ENCODE results near the gene COPE. TPM values are rescaled to one million over a fixed set of nuclear protein-coding genes. Genes with fewer than 3 reads are reported as not detected.

Gene COPE
- total and polyA plus RNA-seq, 2 donors (not counting 1 experiment from before 2014, with no cell fraction given) = 154 to 279 TPM

GRCh38 chr19:18967358-18968146, 48.4 kb upstream of the COPE start:
- H4K20me1 ChIP-seq (ENCODE audit: control insufficient read depth, insufficient read depth, low read length, poor library complexity, severe bottlenecking) = no peaks in the 10 kb centered on the region
- no peak overlapping the region for H3K4me3 Mint-ChIP-seq
- H2AFZ ChIP-seq (ENCODE audit: insufficient read depth, low read depth, low read length, poor library complexity, severe bottlenecking) = no peak overlapping the region
- 2% methylated on average over 6 of the region's 11 CpGs for WGBS (ENCODE audit: insufficient coverage)
- H3K4me2 ChIP-seq (replicated peaks; ENCODE audit: low read depth, low read length, poor library complexity, severe bottlenecking) = no peak overlapping the region
- H3K79me2 ChIP-seq (ENCODE audit: control insufficient read depth, insufficient read depth, low read length) = no peaks in the 10 kb centered on the region
- H3K4me3 ChIP-seq (ENCODE audit: control extremely low read depth in 1 of 5, extremely low read depth in 1 of 5, insufficient read depth in 1 of 5, low read depth in 2 of 5, low read length in 4 of 5) = no peak overlapping the region
- H3K4me1 Mint-ChIP-seq = no peaks in the 10 kb centered on the region
- no peaks in the 10 kb centered on the region for H3K4me1 ChIP-seq (ENCODE audit: control insufficient read depth in 2 of 2, insufficient read depth in 2 of 2, low read length in 2 of 2)
- CTCF ChIA-PET = no interaction called here
- H3K9ac ChIP-seq (ENCODE audit: low read length) = no peak overlapping the region
- ATAC-seq (ENCODE audit: low read depth) = no peak
- H3K27ac ChIP-seq (ENCODE audit: low read length in 2 of 2) = no peak overlapping the region
- intact Hi-C loops (cut with micrococcal nuclease) = no loop called here
- TF ChIP-seq EZH2 (IDR thresholded peaks at IDR 0.05; ENCODE audit: borderline replicate concordance, insufficient read depth, low read depth, low read length, poor library complexity, severe bottlenecking) (no peak), CTCF (IDR thresholded peaks at IDR 0.05) (no peak)
- POLR2A ChIA-PET = no interaction called here
- H3K9me3 ChIP-seq (ENCODE audit: control extremely low read depth in 1 of 3, control insufficient read depth in 2 of 3, insufficient read depth in 1 of 3, low read length in 2 of 3) = peaks cover 0 to 10% (median 0%) of the 10 kb centered on the region in 3 donors
- H3K27ac Mint-ChIP-seq = no peak overlapping the region
- H3K9me3 Mint-ChIP-seq (ENCODE audit: insufficient read depth) = no peaks in the 10 kb centered on the region
- H3K36me3 ChIP-seq (replicated peaks in 1 of 2; ENCODE audit: control extremely low read depth in 1 of 2, control insufficient read depth in 1 of 2, extremely low read depth in 1 of 2, insufficient read depth in 2 of 2, low read length in 1 of 2) = no peaks in the 10 kb centered on the region
- peaks cover 0 to 2% (median 0%) of the 10 kb centered on the region in 4 experiments for H3K27me3 ChIP-seq (replicated peaks in 1 of 4; ENCODE audit: control extremely low read depth in 1 of 4, control insufficient read depth in 3 of 4, insufficient read depth in 4 of 4, low read length in 3 of 4)
- H3K27me3 Mint-ChIP-seq = peaks cover 12% of the 10 kb centered on the region
- DNase-seq = no peak

GRCh38 chr19:18966307-18966706, 47.1 kb upstream of the COPE start:
- Histone ChIP-seq H3K9me3 (ENCODE audit: control extremely low read depth in 1 of 3, control insufficient read depth in 2 of 3, insufficient read depth in 1 of 3, low read length in 2 of 3) (peaks cover 0 to 10% (median 0%) of the 10 kb centered on the region in 3 donors), H4K20me1 (ENCODE audit: control insufficient read depth, insufficient read depth, low read length, poor library complexity, severe bottlenecking) (no peaks in the 10 kb centered on the region), H3K4me1 (ENCODE audit: control insufficient read depth in 2 of 2, insufficient read depth in 2 of 2, low read length in 2 of 2) (peaks cover 7% of the 10 kb centered on the region in 2 donors), H3K79me2 (ENCODE audit: control insufficient read depth, insufficient read depth, low read length) (no peaks in the 10 kb centered on the region), H3K27me3 (replicated peaks in 1 of 4; ENCODE audit: control extremely low read depth in 1 of 4, control insufficient read depth in 3 of 4, insufficient read depth in 4 of 4, low read length in 3 of 4) (peaks cover 0 to 13% (median 2%) of the 10 kb centered on the region in 4 experiments), H3K27ac (ENCODE audit: low read length in 2 of 2) (no peak overlapping the region), H3K4me2 (replicated peaks; ENCODE audit: low read depth, low read length, poor library complexity, severe bottlenecking) (no peak overlapping the region), H3K36me3 (replicated peaks in 1 of 2; ENCODE audit: control extremely low read depth in 1 of 2, control insufficient read depth in 1 of 2, extremely low read depth in 1 of 2, insufficient read depth in 2 of 2, low read length in 1 of 2) (no peaks in the 10 kb centered on the region), H2AFZ (ENCODE audit: insufficient read depth, low read depth, low read length, poor library complexity, severe bottlenecking) (no peak overlapping the region), H3K4me3 (ENCODE audit: control extremely low read depth in 1 of 5, extremely low read depth in 1 of 5, insufficient read depth in 1 of 5, low read depth in 2 of 5, low read length in 4 of 5) (no peak overlapping the region), H3K9ac (ENCODE audit: low read length) (no peak overlapping the region)
- Mint-ChIP-seq H3K4me1 (peaks cover 8% of the 10 kb centered on the region), H3K4me3 (no peak overlapping the region), H3K27ac (no peak overlapping the region), H3K27me3 (peaks cover 18% of the 10 kb centered on the region), H3K9me3 (ENCODE audit: insufficient read depth) (no peaks in the 10 kb centered on the region)
- ChIA-PET CTCF (interaction anchor here (0.6 kb wide), 1 partner anchor 311 kb away, joined by 3 read pairs; no protein-coding TSS in a partner anchor), POLR2A (interaction anchor here (0.5 kb wide), 2 partner anchors 207 to 1456 kb away, joined by 3 to 6 read pairs; no protein-coding TSS in a partner anchor)
- no peak for TF ChIP-seq EZH2 (IDR thresholded peaks at IDR 0.05; ENCODE audit: borderline replicate concordance, insufficient read depth, low read depth, low read length, poor library complexity, severe bottlenecking)
- no peak for TF ChIP-seq CTCF (IDR thresholded peaks at IDR 0.05)
- intact Hi-C loops (cut with micrococcal nuclease) = no loop called here
- WGBS (ENCODE audit: insufficient coverage) = 100% methylated on average over 1 of the region's 4 CpGs
- DNase-seq (no peak), ATAC-seq (ENCODE audit: low read depth) (no peak)

All from B cell (primary cell).